ENCODE measurements around the gene HK1. TPM values are rescaled to one million over a fixed set of nuclear protein-coding genes. Genes with fewer than 3 reads are reported as not detected.
"Not testable (repeated sequence)": the region's sequence is repeated elsewhere in the genome, so short reads cannot be mapped to it uniquely, and the experiment has no call there.

HK1 gene
- total RNA-seq, 2 donors from 2014 or later = 38.0 to 78.8 TPM

- DNase-seq = no peak
- Mint-ChIP-seq H3K4me3 (peak overlapping the region; percentile 87), H3K36me3 (ENCODE audit: low read depth) (no peaks in the 10 kb centered on the region), H3K9me3 (no peaks in the 10 kb centered on the region), H3K27ac (no peak overlapping the region), H3K4me1 (peaks cover 13% of the 10 kb centered on the region), H3K27me3 (ENCODE audit: insufficient read depth) (no peaks in the 10 kb centered on the region)
- Histone ChIP-seq H3K9ac (ENCODE audit: extremely low read depth, low read length, poor library complexity, severe bottlenecking) (no peak overlapping the region), H3K9me3 (ENCODE audit: control insufficient read depth, low read length) (no peaks in the 10 kb centered on the region), H3K36me3 (ENCODE audit: control insufficient read depth, insufficient read depth, low read length) (no peaks in the 10 kb centered on the region), H3K4me1 (ENCODE audit: control insufficient read depth, insufficient read depth, low read length) (peaks cover 6% of the 10 kb centered on the region), H3K4me3 (ENCODE audit: low read length) (no peak overlapping the region), H3K27ac (ENCODE audit: low read depth, low read length) (no peak overlapping the region), H3K27me3 (ENCODE audit: control insufficient read depth, insufficient read depth, low read length, poor library complexity, severe bottlenecking) (no peaks in the 10 kb centered on the region)
- TF ChIP-seq CTCF (conservative IDR thresholded peaks at IDR 0.05) = no peak
- WGBS, 2 experiments (ENCODE audit: insufficient coverage in 1 of 2, insufficient read length in 1 of 2) = 93 to 100% methylated on average over 2 to 3 of the region's 3 CpGs
Measured at GRCh38 chr10:69320521-69320920, 42.2 kb downstream of the HK1 start.

DNA sequence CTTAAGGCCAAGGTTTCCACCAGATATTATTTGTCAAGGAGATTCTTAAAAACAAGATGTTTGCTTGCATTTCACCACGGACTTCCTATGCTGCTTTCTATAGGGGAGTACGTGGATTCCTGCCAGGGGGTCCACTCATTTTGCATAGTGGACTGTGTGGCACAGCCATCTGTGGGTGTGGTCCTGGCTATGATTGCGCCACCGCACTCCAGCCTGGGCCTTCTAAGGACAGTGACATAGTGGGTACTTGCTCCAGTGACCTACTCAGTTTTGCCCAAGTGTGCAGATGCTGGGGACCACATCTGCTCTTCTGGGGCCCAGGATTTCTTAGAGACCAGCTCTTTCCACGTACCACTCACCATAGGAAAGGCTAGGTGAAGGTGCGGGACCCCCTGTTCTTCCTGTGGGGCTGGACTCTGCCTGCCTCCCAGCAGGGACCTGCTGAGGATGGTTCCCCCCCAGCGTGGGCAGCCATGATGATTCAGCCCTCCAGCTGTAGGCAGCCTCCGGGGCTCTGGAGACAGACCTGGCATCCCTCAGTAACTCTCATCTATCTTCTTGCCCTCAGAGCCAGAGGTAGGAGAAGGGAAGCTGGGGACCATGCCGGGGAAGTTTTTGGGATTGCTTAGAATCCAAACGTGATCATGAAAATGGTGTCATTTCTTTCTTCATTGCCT, 42.9 kb downstream of the HK1 start:
- no peaks in the 10 kb centered on the region for H3K9me3 ChIP-seq (ENCODE audit: control insufficient read depth, low read length)
- no peaks in the 10 kb centered on the region for H3K27me3 Mint-ChIP-seq (ENCODE audit: insufficient read depth)
- TF ChIP-seq CTCF (conservative IDR thresholded peaks at IDR 0.05) = no peak
- no peak overlapping the region for H3K27ac Mint-ChIP-seq
- no peaks in the 10 kb centered on the region for H3K36me3 Mint-ChIP-seq (ENCODE audit: low read depth)
- H3K4me3 Mint-ChIP-seq = peak overlapping the region; percentile 87
- 85 to 93% methylated on average over 4 to 10 of the region's 10 CpGs for WGBS, 2 experiments (ENCODE audit: insufficient coverage in 1 of 2, insufficient read length in 1 of 2)
- no peaks in the 10 kb centered on the region for H3K27me3 ChIP-seq (ENCODE audit: control insufficient read depth, insufficient read depth, low read length, poor library complexity, severe bottlenecking)
- H3K9me3 Mint-ChIP-seq = no peaks in the 10 kb centered on the region
- no peak overlapping the region for H3K9ac ChIP-seq (ENCODE audit: extremely low read depth, low read length, poor library complexity, severe bottlenecking)
- H3K4me3 ChIP-seq (ENCODE audit: low read length) = no peak overlapping the region
- peaks cover 15% of the 10 kb centered on the region for H3K4me1 Mint-ChIP-seq
- no peak for DNase-seq
- H3K27ac ChIP-seq (ENCODE audit: low read depth, low read length) = no peak overlapping the region
- no peaks in the 10 kb centered on the region for H3K36me3 ChIP-seq (ENCODE audit: control insufficient read depth, insufficient read depth, low read length)
- H3K4me1 ChIP-seq (ENCODE audit: control insufficient read depth, insufficient read depth, low read length) = peaks cover 5% of the 10 kb centered on the region

DNA sequence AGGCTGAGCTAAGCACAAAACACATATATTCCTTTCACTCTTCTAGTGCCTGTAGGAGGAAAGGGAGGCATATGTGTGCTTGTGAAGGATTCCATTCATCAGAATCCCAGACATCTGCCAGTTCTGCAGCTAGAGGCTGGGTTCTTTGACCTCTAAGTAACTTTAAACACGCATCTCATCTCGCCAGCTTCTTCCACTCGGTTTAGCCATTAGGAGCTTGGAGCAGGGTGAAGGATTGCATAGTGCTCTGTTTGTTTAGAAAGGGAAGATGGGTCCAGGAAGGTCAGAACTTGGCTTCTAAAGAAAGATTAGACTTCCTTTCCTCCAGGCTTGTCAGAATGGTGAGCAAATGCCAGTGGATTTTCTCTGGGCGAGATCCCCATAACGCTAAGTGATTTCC, 43.6 kb downstream of the HK1 start:
- no peaks in the 10 kb centered on the region for H3K36me3 Mint-ChIP-seq (ENCODE audit: low read depth)
- peaks cover 19% of the 10 kb centered on the region for H3K4me1 Mint-ChIP-seq
- no peaks in the 10 kb centered on the region for H3K9me3 Mint-ChIP-seq
- no peaks in the 10 kb centered on the region for H3K36me3 ChIP-seq (ENCODE audit: control insufficient read depth, insufficient read depth, low read length)
- no peak for DNase-seq
- H3K9me3 ChIP-seq (ENCODE audit: control insufficient read depth, low read length) = no peaks in the 10 kb centered on the region
- H3K27me3 Mint-ChIP-seq (ENCODE audit: insufficient read depth) = no peaks in the 10 kb centered on the region
- H3K27ac ChIP-seq (ENCODE audit: low read depth, low read length) = no peak overlapping the region
- no peak overlapping the region for H3K9ac ChIP-seq (ENCODE audit: extremely low read depth, low read length, poor library complexity, severe bottlenecking)
- peak overlapping the region; percentile 5 for H3K27ac Mint-ChIP-seq
- TF ChIP-seq CTCF (conservative IDR thresholded peaks at IDR 0.05) = no peak
- H3K4me3 ChIP-seq (ENCODE audit: low read length) = no peak overlapping the region
- no peak overlapping the region for H3K4me3 Mint-ChIP-seq
- no peaks in the 10 kb centered on the region for H3K27me3 ChIP-seq (ENCODE audit: control insufficient read depth, insufficient read depth, low read length, poor library complexity, severe bottlenecking)
- peaks cover 5% of the 10 kb centered on the region for H3K4me1 ChIP-seq (ENCODE audit: control insufficient read depth, insufficient read depth, low read length)
- WGBS, 2 experiments (ENCODE audit: insufficient coverage in 1 of 2, insufficient read length in 1 of 2) = 93 to 100% methylated on average over 2 to 5 of the region's 5 CpGs

DNA sequence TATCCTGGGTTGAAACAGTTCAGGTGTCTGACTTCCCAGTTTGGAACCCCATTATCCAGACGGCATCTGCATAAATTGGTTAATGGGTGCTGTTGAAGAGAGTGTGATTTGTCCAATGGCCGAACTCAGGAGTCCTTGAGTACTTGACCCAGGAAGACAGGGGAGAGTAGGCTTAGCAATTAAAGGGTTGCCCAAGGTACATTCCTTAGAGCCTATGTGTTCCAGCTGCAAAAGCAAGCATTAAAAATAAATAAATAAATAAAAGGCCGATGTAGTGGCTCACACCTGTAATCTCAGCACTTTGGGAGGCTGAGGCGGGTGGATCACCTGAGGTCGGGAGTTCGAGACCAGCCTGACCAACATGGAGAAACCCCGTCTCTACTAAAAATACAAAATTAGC, 44.0 kb downstream of the HK1 start:
- Mint-ChIP-seq H3K4me1 (peaks cover 21% of the 10 kb centered on the region), H3K27ac (peak overlapping the region; percentile 5)
- WGBS, 2 experiments (ENCODE audit: insufficient coverage in 1 of 2, insufficient read length in 1 of 2) = 92 to 96% methylated on average over 2 to 6 of the region's 7 CpGs
- H3K36me3 Mint-ChIP-seq (ENCODE audit: low read depth); H3K4me3 Mint-ChIP-seq; H3K9me3 ChIP-seq (ENCODE audit: control insufficient read depth, low read length); H3K36me3 ChIP-seq (ENCODE audit: control insufficient read depth, insufficient read depth, low read length); H3K9me3 Mint-ChIP-seq; H3K4me3 ChIP-seq (ENCODE audit: low read length); H3K27me3 ChIP-seq (ENCODE audit: control insufficient read depth, insufficient read depth, low read length, poor library complexity, severe bottlenecking); DNase-seq; H3K4me1 ChIP-seq (ENCODE audit: control insufficient read depth, insufficient read depth, low read length); H3K27ac ChIP-seq (ENCODE audit: low read depth, low read length); H3K9ac ChIP-seq (ENCODE audit: extremely low read depth, low read length, poor library complexity, severe bottlenecking); H3K27me3 Mint-ChIP-seq (ENCODE audit: insufficient read depth): not testable (repeated sequence)
